Mucosa of stomach (tissue), 1 donor: ENCODE data around the gene FARP2.
A peak's percentile ranks its signal among the peaks of the same experiment; 100 is the strongest.

Source experiments
- H3K27me3 ChIP-seq: one replicate; pipeline ENCODE4 v1.7.0; 2013; ENCODE audit warnings: mild to moderate bottlenecking, low read length; ENCODE audit not compliant: control insufficient read depth, insufficient read depth
- H3K36me3 ChIP-seq: one replicate; pipeline ENCODE4 v1.7.0; 2013; ENCODE audit warnings: low read length; ENCODE audit not compliant: control insufficient read depth, insufficient read depth
- H3K4me1 ChIP-seq: one replicate; pipeline ENCODE4 v1.7.0; 2013; ENCODE audit warnings: mild to moderate bottlenecking, low read length; ENCODE audit not compliant: control insufficient read depth, insufficient read depth
- H3K4me3 ChIP-seq: one replicate; pipeline ENCODE4 v1.7.0; 2013; ENCODE audit warnings: low read length
- H3K9ac ChIP-seq: one replicate; pipeline ENCODE4 v1.7.0; 2013; ENCODE audit warnings: mild to moderate bottlenecking, low read length, moderate library complexity
- H3K9me3 ChIP-seq: one replicate; pipeline ENCODE4 v1.7.0; 2013; ENCODE audit warnings: mild to moderate bottlenecking, low read length, moderate library complexity; ENCODE audit not compliant: control insufficient read depth
- donor health status: Pancreatic carcinoma.

The FARP2 gene

GRCh38 chr2:241355983-241356870 lies at the start of gene FARP2:
TSS of gene FARP2 (plus strand) at chr2:241356285. CDS start at chr2:241373108, 16,823 bp downstream.
- no peaks in the 10 kb centered on the region for H3K9me3 ChIP-seq
- H3K27me3 ChIP-seq: no peaks in the 10 kb centered on the region
- H3K36me3 ChIP-seq: peaks cover 4% of the 10 kb centered on the region
- peaks cover 56% of the 10 kb centered on the region for H3K4me1 ChIP-seq
- H3K9ac ChIP-seq: peak within 1 kb of the TSS; percentile 81
- H3K4me3 ChIP-seq: no peak within 1 kb of the TSS

- Histone ChIP-seq H3K36me3 (no peaks in the 10 kb centered on the region), H3K27me3 (no peaks in the 10 kb centered on the region), H3K4me1 (peaks cover 27% of the 10 kb centered on the region), H3K4me3 (no peak overlapping the region), H3K9ac (no peak overlapping the region), H3K9me3 (no peaks in the 10 kb centered on the region)
Observed at GRCh38 chr2:241307055-241307454, 49.0 kb upstream of the FARP2 start.

- Histone ChIP-seq H3K4me3 (no peak overlapping the region), H3K9me3 (no peaks in the 10 kb centered on the region), H3K4me1 (peaks cover 15% of the 10 kb centered on the region), H3K9ac (no peak overlapping the region), H3K36me3 (no peaks in the 10 kb centered on the region), H3K27me3 (no peaks in the 10 kb centered on the region)
Observed at GRCh38 chr2:241308267-241308666, 47.8 kb upstream of the FARP2 start.

GRCh38 chr2:241308832-241309500 lies 47.1 kb upstream of the FARP2 start:
- Histone ChIP-seq H3K36me3 (no peaks in the 10 kb centered on the region), H3K4me3 (no peak overlapping the region), H3K27me3 (no peaks in the 10 kb centered on the region), H3K4me1 (peaks cover 18% of the 10 kb centered on the region), H3K9me3 (no peaks in the 10 kb centered on the region), H3K9ac (no peak overlapping the region)

- Histone ChIP-seq H3K9ac (no peak overlapping the region), H3K9me3 (no peaks in the 10 kb centered on the region), H3K4me3 (no peak overlapping the region), H3K36me3 (no peaks in the 10 kb centered on the region), H3K27me3 (no peaks in the 10 kb centered on the region), H3K4me1 (peaks cover 15% of the 10 kb centered on the region)
Observed at GRCh38 chr2:241309684-241310117, 46.4 kb upstream of the FARP2 start.

GRCh38 chr2:241310917-241311566 lies 45.0 kb upstream of the FARP2 start:
- H3K27me3 ChIP-seq: no peaks in the 10 kb centered on the region
- no peaks in the 10 kb centered on the region for H3K9me3 ChIP-seq
- H3K36me3 ChIP-seq: no peaks in the 10 kb centered on the region
- H3K9ac ChIP-seq: no peak overlapping the region
- H3K4me3 ChIP-seq: no peak overlapping the region
- peaks cover 15% of the 10 kb centered on the region for H3K4me1 ChIP-seq

- Histone ChIP-seq H3K36me3 (no peaks in the 10 kb centered on the region), H3K4me3 (no peak overlapping the region), H3K9me3 (no peaks in the 10 kb centered on the region), H3K9ac (no peak overlapping the region), H3K27me3 (no peaks in the 10 kb centered on the region), H3K4me1 (peaks cover 19% of the 10 kb centered on the region)
Observed at GRCh38 chr2:241312082-241312481, 44.0 kb upstream of the FARP2 start.

GRCh38 chr2:241313543-241314095 lies 42.5 kb upstream of the FARP2 start:
- H3K4me1 ChIP-seq: peaks cover 33% of the 10 kb centered on the region
- H3K9ac ChIP-seq: no peak overlapping the region
- no peak overlapping the region for H3K4me3 ChIP-seq
- no peaks in the 10 kb centered on the region for H3K9me3 ChIP-seq
- H3K36me3 ChIP-seq: no peaks in the 10 kb centered on the region
- H3K27me3 ChIP-seq: no peaks in the 10 kb centered on the region

GRCh38 chr2:241314226-241315092 lies 41.6 kb upstream of the FARP2 start:
- Histone ChIP-seq H3K4me3 (peak overlapping the region; percentile 56), H3K9ac (peak overlapping the region; percentile 97), H3K27me3 (no peaks in the 10 kb centered on the region), H3K9me3 (no peaks in the 10 kb centered on the region), H3K4me1 (peaks cover 36% of the 10 kb centered on the region), H3K36me3 (no peaks in the 10 kb centered on the region)

- Histone ChIP-seq H3K36me3 (no peaks in the 10 kb centered on the region), H3K4me1 (peaks cover 34% of the 10 kb centered on the region), H3K27me3 (no peaks in the 10 kb centered on the region), H3K9ac (peak within 1 kb of the TSS; percentile 97), H3K9me3 (no peaks in the 10 kb centered on the region), H3K4me3 (peak within 1 kb of the TSS; percentile 58)
Observed at GRCh38 chr2:241315093-241315878, 40.8 kb upstream of the FARP2 start, which contains the start of gene HDLBP. TSS of gene HDLBP (minus strand) at chr2:241315672. CDS start at chr2:241266869, 48,803 bp downstream.
